Mucosa of descending colon (tissue), 3 donors: ENCODE results near the gene LRRTM3. TPM values are rescaled to one million over a fixed set of nuclear protein-coding genes. Genes with fewer than 3 reads are reported as not detected.

Experiments used
- ATAC-seq: fragments of 200-7000 bp; cut with Tn5 transposase; one replicate; pipeline ENCODE4 v1.9.1; 2020; ENCODE audit warnings: mild to moderate bottlenecking, moderate library complexity
- DNase-seq, 3 donors: peaks; one replicate each; pipeline ENCODE4 v3.0.0-alpha.2; 2020
- H3K36me3 ChIP-seq: fragments of 200-600 bp; one replicate; pipeline ENCODE4 v1.8.0; 2021; ENCODE audit warnings: low read depth, mild to moderate bottlenecking
- H3K4me1 ChIP-seq: fragments of 200-600 bp; one replicate; pipeline ENCODE4 v1.8.0; 2021; ENCODE audit warnings: low read depth, mild to moderate bottlenecking
- H3K4me3 ChIP-seq: fragments of 200-600 bp; one replicate; pipeline ENCODE4 v1.8.0; 2021; ENCODE audit warnings: mild to moderate bottlenecking
- H3K9me3 ChIP-seq: fragments of 200-600 bp; one replicate; pipeline ENCODE4 v1.8.0; 2021; ENCODE audit warnings: mild to moderate bottlenecking
- CTCF ChIP-seq: fragments of 200-600 bp; IDR thresholded peaks from one replicate; pipeline ENCODE4 v1.8.0; 2022; ENCODE audit warnings: antibody characterized with exemption, mild to moderate bottlenecking
- intact Hi-C, 2 donors: fragments of 100-400 bp; cut with DNase I in 1 of 2; cut with micrococcal nuclease in 1 of 2; formaldehyde crosslinking; loops; one replicate each; pipeline versions ENCODE4 v1.11.0 to v1.11.1; 2022; cut with DNase I, micrococcal nuclease
- total RNA-seq, 3 donors: library from RNA; stranded (reverse); fragmentation: NEBNext Ultra II Directional in 2 of 3; extraction: Animal tissue kit (Norgen Biotek cat#: 25700) in 2 of 3; gene quantifications; one replicate each; pipeline versions ENCODE4 v1.2.1 to v1.2.4, GENCODE V29; 2021 to 2023
- donor health status: DM: no; HTN: no; CAD: no; lungs with moderate emphysema.
- donor health status: DM: no; HTN: no; CAD: no.
- donor health status: DM: no; HTN: yes; CAD: no.

LRRTM3 gene
- total RNA-seq, 3 donors from 2014 or later: 0.09 to 0.16 TPM; not detected in 1

GRCh38 chr10:67076144-67076543, 150.3 kb downstream of the LRRTM3 start:
- Histone ChIP-seq H3K4me1 (no peaks in the 10 kb centered on the region), H3K4me3 (no peak overlapping the region), H3K9me3 (no peaks in the 10 kb centered on the region), H3K36me3 (no peaks in the 10 kb centered on the region)
- no peak for DNase-seq
- no peak for TF ChIP-seq CTCF
- intact Hi-C loops: no loop called here
- ATAC-seq: no peak

GRCh38 chr10:67077376-67077775, 151.5 kb downstream of the LRRTM3 start:
- no peaks in the 10 kb centered on the region for H3K9me3 ChIP-seq
- H3K4me3 ChIP-seq: no peak overlapping the region
- ATAC-seq: no peak
- H3K36me3 ChIP-seq: no peaks in the 10 kb centered on the region
- TF ChIP-seq CTCF: no peak
- H3K4me1 ChIP-seq: no peaks in the 10 kb centered on the region
- DNase-seq: no peak
- intact Hi-C loops: no loop called here

GRCh38 chr10:67079126-67079525, 153.3 kb downstream of the LRRTM3 start:
- no peak for TF ChIP-seq CTCF
- no peak overlapping the region for H3K4me3 ChIP-seq
- H3K4me1 ChIP-seq: no peaks in the 10 kb centered on the region
- ATAC-seq (no peak), DNase-seq (no peak)
- intact Hi-C loops: no loop called here
- no peaks in the 10 kb centered on the region for H3K36me3 ChIP-seq
- no peaks in the 10 kb centered on the region for H3K9me3 ChIP-seq

- Histone ChIP-seq H3K9me3 (no peaks in the 10 kb centered on the region), H3K4me3 (no peak overlapping the region), H3K36me3 (no peaks in the 10 kb centered on the region), H3K4me1 (no peaks in the 10 kb centered on the region)
- no peak for TF ChIP-seq CTCF
- intact Hi-C loops: no loop called here
- ATAC-seq (no peak), DNase-seq (no peak)
These were observed 160.7 kb downstream of the LRRTM3 start for GRCh38 chr10:67086327-67087134.

GRCh38 chr10:67087135-67087425, 161.2 kb downstream of the LRRTM3 start:
- TF ChIP-seq CTCF: no peak
- no peak overlapping the region for H3K4me3 ChIP-seq
- DNase-seq: no peak
- no peak for ATAC-seq
- no peaks in the 10 kb centered on the region for H3K36me3 ChIP-seq
- intact Hi-C loops: no loop called here
- no peaks in the 10 kb centered on the region for H3K9me3 ChIP-seq
- no peaks in the 10 kb centered on the region for H3K4me1 ChIP-seq

GRCh38 chr10:67088036-67088435, 162.2 kb downstream of the LRRTM3 start:
- Histone ChIP-seq H3K4me3 (no peak overlapping the region), H3K4me1 (no peaks in the 10 kb centered on the region), H3K9me3 (no peaks in the 10 kb centered on the region), H3K36me3 (no peaks in the 10 kb centered on the region)
- ATAC-seq (no peak), DNase-seq (no peak)
- intact Hi-C loops: no loop called here
- no peak for TF ChIP-seq CTCF
